K562 (cell line): ENCODE data around the gene NSMCE1. TPM values are rescaled to one million over a fixed set of nuclear protein-coding genes. Genes with fewer than 3 reads are reported as not detected.

Experiments used
- ATAC-seq: fragments of 200-7000 bp; cut with Tn5 transposase; 3 replicates; pipeline ENCODE4 v1.9.1; 2020; ENCODE audit warnings: moderate library complexity
- BruUV-seq: library from RNA; stranded (reverse); fragments of 400-500 nt; replicated peaks from 2 replicates; lab custom pipeline; 2021; lab: Mats Ljungman, UMichigan
- CTCF ChIA-PET: fragments of 300-600 bp; formaldehyde crosslinking; extraction: SDS; loops from one replicate; lab custom pipeline; 2021; ENCODE audit warnings: low intra/inter-chr PET ratio; lab: Yijun Ruan, JAX
- POLR2A ChIA-PET: fragments of 300-600, 350-650 bp; sonication (Branson Sonifier 250); formaldehyde crosslinking; extraction: SDS; loops from one replicate; lab custom pipeline; 2021; ENCODE audit warnings: antibody characterized with exemption, inconsistent platforms; lab: Yijun Ruan, JAX
- DNase-seq, 4 experiments: peaks; one replicate each; pipeline versions ENCODE4 v3.0.0 to v3.0.0-alpha.2; 2011 to 2018; ENCODE audit warnings: low spot score in 3 of 4, mixed read lengths in 3 of 4; ENCODE audit errors: extremely low read depth in 1 of 4
- FAIRE-seq: peaks from 2 replicates; lab custom pipeline; 2011; peaks lifted over from hg19 to GRCh38; lab: Jason Lieb, UNC
- H2AFZ ChIP-seq: 2 replicates; pipeline ENCODE4 v1.6.0; 2011; ENCODE audit warnings: low read depth, low read length, control low read depth, inconsistent platforms
- H3K27ac ChIP-seq: fragments of 200-600 bp; 3 replicates; pipeline ENCODE4 v1.8.0; 2011; ENCODE audit warnings: low read depth, mild to moderate bottlenecking, control low read depth, inconsistent platforms, low read length, moderate library complexity, mixed read lengths; ENCODE audit errors: extremely low read depth
- H3K27me3 ChIP-seq, 2 experiments: fragments of 300-600 bp in 1 of 2; 2 replicates in 1 of 2; 3 replicates in 1 of 2; pipeline versions ENCODE4 v1.6.0 to v1.8.0; 2011; ENCODE audit warnings: inconsistent platforms in 2 of 2, low read length in 2 of 2, mild to moderate bottlenecking in 1 of 2, mixed read lengths in 1 of 2, moderate library complexity in 1 of 2; ENCODE audit not compliant: control insufficient read depth in 2 of 2, insufficient read depth in 2 of 2
- H3K36me3 ChIP-seq: fragments of 300-600 bp; 3 replicates; pipeline ENCODE4 v1.8.0; 2011; ENCODE audit warnings: mild to moderate bottlenecking, low read length, inconsistent platforms; ENCODE audit not compliant: control insufficient read depth, insufficient read depth
- H3K4me1 ChIP-seq, 2 experiments: fragments of 200-600 bp in 1 of 2; replicated peaks in 1 of 2; 2 replicates in 1 of 2; 3 replicates in 1 of 2; pipeline versions ENCODE4 v1.5.1 to v1.8.0; 2011; ENCODE audit warnings: inconsistent platforms in 2 of 2, low read length in 2 of 2, mild to moderate bottlenecking in 1 of 2, mixed read lengths in 1 of 2, moderate library complexity in 1 of 2; ENCODE audit not compliant: control insufficient read depth in 2 of 2, insufficient read depth in 2 of 2
- H3K4me2 ChIP-seq: 2 replicates; pipeline ENCODE4 v1.6.1; 2011; ENCODE audit warnings: low read length, control low read depth, inconsistent platforms, mixed read lengths; ENCODE audit not compliant: insufficient read depth
- H3K4me3 ChIP-seq: fragments of 200-600 bp; sonication (generic), shearing (Covaris generic); 2 replicates; pipeline ENCODE4 v1.5.1; 2016; ENCODE audit warnings: control low read depth, inconsistent platforms
- H3K79me2 ChIP-seq: fragments of 200-600 bp; 3 replicates; pipeline ENCODE4 v1.8.0; 2011; ENCODE audit warnings: low read length, inconsistent platforms; ENCODE audit not compliant: control insufficient read depth, insufficient read depth
- H3K9ac ChIP-seq, 2 experiments: 2 replicates each; pipeline versions ENCODE4 v1.6.0 to v1.6.1; 2011; ENCODE audit warnings: low read depth in 2 of 2, low read length in 2 of 2, control low read depth in 1 of 2, inconsistent platforms in 1 of 2, mild to moderate bottlenecking in 1 of 2, mixed read lengths in 1 of 2; ENCODE audit not compliant: insufficient read depth in 1 of 2
- H3K9me1 ChIP-seq: one replicate; pipeline ENCODE4 v1.6.0; 2011; ENCODE audit warnings: inconsistent platforms, mild to moderate bottlenecking, low read length, moderate library complexity; ENCODE audit not compliant: control insufficient read depth, insufficient read depth
- H3K9me3 ChIP-seq: replicated peaks from 2 replicates; pipeline ENCODE4 v1.5.1; 2011; ENCODE audit warnings: low read depth, low read length, inconsistent platforms; ENCODE audit not compliant: control insufficient read depth, insufficient read depth
- H4K20me1 ChIP-seq: replicated peaks from 2 replicates; pipeline ENCODE4 v1.6.1; 2011; ENCODE audit warnings: low read length, inconsistent platforms, mixed read lengths; ENCODE audit not compliant: control insufficient read depth, insufficient read depth
- ADNP ChIP-seq: fragments of 200-800 bp; sonication (Bioruptor generic); IDR thresholded peaks from 2 replicates; pipeline ENCODE4 v1.6.1; 2016; ENCODE audit warnings: missing genetic modification characterization, missing compliant biosample characterization
- BCOR ChIP-seq: fragments of 450-650 bp; IDR thresholded peaks from 2 replicates; pipeline ENCODE4 v1.6.1; 2016
- CEBPB ChIP-seq: fragments of 450-650 bp; IDR thresholded peaks from 2 replicates; pipeline ENCODE4 v1.6.1; 2016; ENCODE audit warnings: missing genetic modification characterization, missing compliant biosample characterization
- HEY1 ChIP-seq: fragments of 250-450 bp; sonication (Bioruptor Pico); IDR thresholded peaks from 2 replicates; pipeline ENCODE4 v1.5.0; 2020; ENCODE audit warnings: mild to moderate bottlenecking, moderate library complexity, borderline replicate concordance
- MAFK ChIP-seq: IDR thresholded peaks from 2 replicates; pipeline ENCODE4 v1.6.1; 2011; ENCODE audit warnings: low read length, improper control_type of control experiment
- MXI1 ChIP-seq: IDR thresholded peaks from 2 replicates; pipeline ENCODE4 v1.6.1; 2011; ENCODE audit warnings: low read depth, mild to moderate bottlenecking, improper control_type of control experiment, low read length
- MYBL2 ChIP-seq, 2 experiments: fragments of 450-650 bp in 1 of 2; sonication (generic) in 1 of 2; formaldehyde crosslinking in 1 of 2; IDR thresholded peaks; 2 replicates each; pipeline versions ENCODE4 v1.6.1 to v1.8.1; 2017 to 2022; ENCODE audit warnings: borderline replicate concordance in 1 of 2, inconsistent platforms in 1 of 2, low read depth in 1 of 2, mild to moderate bottlenecking in 1 of 2, missing genetic modification reagents in 1 of 2, moderate library complexity in 1 of 2
- NFATC3 ChIP-seq: fragments of 450-650 bp; IDR thresholded peaks from 2 replicates; pipeline ENCODE4 v1.6.1; 2017; ENCODE audit warnings: mild to moderate bottlenecking
- RFX7 ChIP-seq: fragments of 250-450 bp; sonication (Bioruptor Pico); IDR thresholded peaks from 2 replicates; pipeline ENCODE4 v1.5.1; 2021; ENCODE audit warnings: mild to moderate bottlenecking
- SIX5 ChIP-seq, 2 experiments: IDR thresholded peaks; 2 replicates each; pipeline ENCODE4 v1.6.1; 2011; ENCODE audit warnings: low read length in 2 of 2, borderline replicate concordance in 1 of 2, low read depth in 1 of 2, mild to moderate bottlenecking in 1 of 2, moderate library complexity in 1 of 2; ENCODE audit not compliant: insufficient read depth in 1 of 2
- SMARCA4 ChIP-seq: fragments of 450-650 bp; IDR thresholded peaks from 2 replicates; pipeline ENCODE4 v1.6.1; 2016
- SNRNP70 ChIP-seq: fragments of 200-400 bp; formaldehyde crosslinking; optimal IDR thresholded peaks from 2 replicates; pipeline ENCODE3; 2017; ENCODE audit warnings: low read depth, low read length
- VEZF1 ChIP-seq: fragments of 200-800 bp; sonication (Bioruptor generic); IDR thresholded peaks from 2 replicates; pipeline ENCODE4 v1.6.1; 2017; ENCODE audit warnings: missing genetic modification characterization, missing compliant biosample characterization
- ZKSCAN1 ChIP-seq: fragments of 150-350 bp; IDR thresholded peaks from 2 replicates; pipeline ENCODE4 v1.6.1; 2016; ENCODE audit warnings: low read depth, low read length
- ZNF174 ChIP-seq: fragments of 250-450 bp; sonication (Bioruptor Pico); IDR thresholded peaks from 2 replicates; pipeline ENCODE4 v1.4.0; 2020; ENCODE audit warnings: mild to moderate bottlenecking
- ZZZ3 ChIP-seq: fragments of 450-650 bp; IDR thresholded peaks from 2 replicates; pipeline ENCODE4 v1.6.1; 2016; ENCODE audit warnings: antibody characterized with exemption, mild to moderate bottlenecking, moderate library complexity
- WGBS: fragments of 100-300 bp; shearing (Covaris generic); methylation state at CpG from one replicate; pipeline ENCODE4 v1.1.6; 2016; ENCODE audit warnings: low coverage, mixed read lengths; ENCODE audit not compliant: insufficient coverage; ENCODE audit errors: missing lambda C conversion rate; 5-methylcytosine and 5-hydroxymethylcytosine counted together
- in situ Hi-C: fragments of 300-500 bp; cut with MboI; formaldehyde crosslinking; loops from 4 replicates; pipeline ENCODE4 v1.15.0; 2018; ENCODE audit warnings: inconsistent platforms, mixed read lengths
- intact Hi-C: fragments of 100-400 bp; cut with micrococcal nuclease; formaldehyde crosslinking; loops from 2 replicates; pipeline ENCODE4 v1.14.2; 2022
- polyA plus RNA-seq, 8 experiments: library from polyadenylated mRNA; depleted of rRNA in 4 of 8; stranded (reverse) in 5 of 8; unstranded in 3 of 8; fragments of >200 nt; fragmentation: Nextera tagmentation in 2 of 8; fragmentation: Illumina TruSeq in 1 of 8; extraction: Ambion mirVana in 2 of 8; extraction: Trizol in 1 of 8; gene quantifications; 2 replicates each; pipeline versions ENCODE4 v1.2.1 to v1.2.3, GENCODE V29; 2011 to 2014; ENCODE audit warnings: inconsistent platforms in 1 of 8, missing spikeins in 1 of 8
- total RNA-seq, 7 experiments: library from RNA; depleted of rRNA in 6 of 7; stranded (reverse); fragments of >200 nt in 6 of 7; fragmentation: Illumina TruSeq in 2 of 7; extraction: Trizol in 2 of 7; gene quantifications; 2 replicates each; pipeline versions ENCODE4 v1.2.1 to v1.2.3, GENCODE V29; 2011 to 2021; ENCODE audit warnings: low replicate concordance in 1 of 7
- TF ChIP-seq, protein P1 (sequence below): fragments of 450-650 bp; IDR thresholded peaks from 2 replicates; pipeline ENCODE4 v1.6.1; 2018; ENCODE audit not compliant: partially characterized antibody

The NSMCE1 gene
- total and polyA plus RNA-seq, 9 of the 15 experiments (the other 6 are each of a cell fraction or from before 2014, with no cell fraction given) = 52.1 to 163 (median 61.5) TPM

DNA sequence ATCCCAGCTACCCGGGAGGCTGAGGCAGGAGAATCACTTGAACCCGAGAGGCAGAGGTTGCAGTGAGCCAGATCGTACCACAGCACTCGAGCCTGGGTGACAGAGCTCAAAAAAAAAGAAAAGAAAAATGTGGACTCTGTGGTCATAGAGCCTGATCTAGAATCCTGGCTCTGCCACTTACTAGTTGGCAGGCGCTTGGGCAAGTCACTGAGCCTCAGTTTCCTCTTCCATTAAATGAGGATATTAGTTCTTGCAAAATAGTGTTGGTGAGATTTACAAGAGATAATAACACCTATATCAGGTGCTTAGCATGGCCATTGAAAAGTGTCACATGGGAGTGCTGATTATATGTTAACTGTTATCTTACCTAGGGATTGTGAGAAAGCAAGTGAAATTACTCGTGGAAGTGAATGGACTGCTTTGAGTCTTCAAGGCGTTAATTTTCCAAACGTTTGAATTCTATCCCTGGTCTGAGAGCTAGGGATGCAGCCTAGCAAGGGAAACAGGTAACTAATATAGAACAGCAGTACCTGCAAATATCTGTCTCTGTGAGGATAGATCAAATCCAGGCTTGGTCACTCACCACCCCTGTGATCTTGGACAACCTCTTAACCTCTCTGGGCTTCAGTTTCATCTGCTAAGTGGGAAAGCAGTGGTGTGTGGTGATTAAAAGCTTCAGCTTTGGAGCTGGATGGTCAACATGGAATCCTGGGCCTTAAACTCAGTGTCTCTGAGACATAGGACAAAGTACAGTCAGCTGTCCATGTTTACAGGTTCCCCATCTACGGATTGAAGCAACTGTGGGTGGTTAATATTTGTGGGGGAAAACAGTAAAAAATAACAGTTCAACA, 953 bp upstream of the NSMCE1 start:
- Histone ChIP-seq H3K4me2 (peak overlapping the region; percentile 97), H3K27me3 (no peaks in the 10 kb centered on the region), H3K27ac (peak overlapping the region; percentile 95), H3K9me1 (no peaks in the 10 kb centered on the region), H3K36me3 (no peaks in the 10 kb centered on the region; the same call in 2 of the 3 replicates), H3K9me3 (no peaks in the 10 kb centered on the region), H3K79me2 (peaks cover 27% of the 10 kb centered on the region), H3K9ac (peak overlapping the region; percentile 94 to 97), H3K4me3 (peak overlapping the region; percentile 72), H3K4me1 (peaks cover 4 to 7% of the 10 kb centered on the region in 2 experiments; a peak in 3 of 5 replicates), H2AFZ (peak overlapping the region; percentile 98), H4K20me1 (no peaks in the 10 kb centered on the region)
- ChIA-PET POLR2A (interaction anchor here (1.1 to 1.3 kb wide), 3 partner anchors 10 to 70 kb away, joined by 3 to 4 read pairs (median 3); no protein-coding TSS in a partner anchor), CTCF (no interaction called here)
- ATAC-seq = 0 out of 3 replicates have a peak, but pooled peaks have one; percentile 9
- BruUV-seq = no TSS peak
- DNase-seq = no peak
- FAIRE-seq = no peak
- WGBS = 28% methylated on average over 9 of the region's 9 CpGs
- intact Hi-C loops (loop anchor here (2.0 kb wide), 1 partner anchor 35 kb away; no protein-coding TSS in a partner anchor), in situ Hi-C loops (no loop called here)
- TF ChIP-seq MXI1 (no peak), VEZF1 (no peak; the same call in 1 of the 2 replicates), MAFK (no peak), CEBPB (tag) (no peak), HEY1 (no peak), SNRNP70 (no peak), ADNP (tag) (peak; percentile 61), ZNF174 (CRISPR knock-in tag) (no peak), RFX7 (CRISPR knock-in tag) (no peak), MYBL2 (IDR thresholded peaks at IDR 0.05; ENCODE audit: low read depth) (no peak), MYBL2 (CRISPR knock-in tag; IDR thresholded peaks at IDR 0.05; ENCODE audit: borderline replicate concordance) (no peak), BCOR (0 out of 2 replicates have a peak, but pooled peaks have one; percentile 8), ZZZ3 (no peak), NFATC3 (no peak), ZKSCAN1 (no peak), SMARCA4 (peak; percentile 29; the same call in 1 of the 2 replicates), SIX5 (IDR thresholded peaks at IDR 0.05; ENCODE audit: borderline replicate concordance in 1 of 2, insufficient read depth in 1 of 2, low read depth in 1 of 2, low read length in 2 of 2) (no peak)
- TF ChIP-seq, protein P1, sequence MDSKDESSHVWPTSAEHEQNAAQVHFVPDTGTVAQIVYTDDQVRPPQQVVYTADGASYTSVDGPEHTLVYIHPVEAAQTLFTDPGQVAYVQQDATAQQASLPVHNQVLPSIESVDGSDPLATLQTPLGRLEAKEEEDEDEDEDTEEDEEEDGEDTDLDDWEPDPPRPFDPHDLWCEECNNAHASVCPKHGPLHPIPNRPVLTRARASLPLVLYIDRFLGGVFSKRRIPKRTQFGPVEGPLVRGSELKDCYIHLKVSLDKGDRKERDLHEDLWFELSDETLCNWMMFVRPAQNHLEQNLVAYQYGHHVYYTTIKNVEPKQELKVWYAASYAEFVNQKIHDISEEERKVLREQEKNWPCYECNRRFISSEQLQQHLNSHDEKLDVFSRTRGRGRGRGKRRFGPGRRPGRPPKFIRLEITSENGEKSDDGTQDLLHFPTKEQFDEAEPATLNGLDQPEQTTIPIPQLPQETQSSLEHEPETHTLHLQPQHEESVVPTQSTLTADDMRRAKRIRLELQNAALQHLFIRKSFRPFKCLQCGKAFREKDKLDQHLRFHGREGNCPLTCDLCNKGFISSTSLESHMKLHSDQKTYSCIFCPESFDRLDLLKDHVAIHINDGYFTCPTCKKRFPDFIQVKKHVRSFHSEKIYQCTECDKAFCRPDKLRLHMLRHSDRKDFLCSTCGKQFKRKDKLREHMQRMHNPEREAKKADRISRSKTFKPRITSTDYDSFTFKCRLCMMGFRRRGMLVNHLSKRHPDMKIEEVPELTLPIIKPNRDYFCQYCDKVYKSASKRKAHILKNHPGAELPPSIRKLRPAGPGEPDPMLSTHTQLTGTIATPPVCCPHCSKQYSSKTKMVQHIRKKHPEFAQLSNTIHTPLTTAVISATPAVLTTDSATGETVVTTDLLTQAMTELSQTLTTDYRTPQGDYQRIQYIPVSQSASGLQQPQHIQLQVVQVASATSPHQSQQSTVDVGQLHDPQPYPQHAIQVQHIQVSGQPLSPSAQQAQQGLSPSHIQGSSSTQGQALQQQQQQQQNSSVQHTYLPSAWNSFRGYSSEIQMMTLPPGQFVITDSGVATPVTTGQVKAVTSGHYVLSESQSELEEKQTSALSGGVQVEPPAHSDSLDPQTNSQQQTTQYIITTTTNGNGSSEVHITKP = peak; percentile 28
